Measurements from ENCODE around the gene PRLR. TPM values are rescaled to one million over a fixed set of nuclear protein-coding genes. Genes with fewer than 3 reads are reported as not detected.

The PRLR gene
- total RNA-seq, 1 donor from 2014 or later = 0.21 TPM

- no peak for TF ChIP-seq CTCF (IDR thresholded peaks at IDR 0.05; ENCODE audit: unreplicated experiment)
- no peaks in the 10 kb centered on the region for H3K4me1 Mint-ChIP-seq (ENCODE audit: unreplicated experiment)
- H3K4me3 Mint-ChIP-seq (ENCODE audit: unreplicated experiment) = no peak overlapping the region
- no peaks in the 10 kb centered on the region for H3K9me3 Mint-ChIP-seq (ENCODE audit: unreplicated experiment)
- H3K36me3 Mint-ChIP-seq (ENCODE audit: low read depth, unreplicated experiment) = no peaks in the 10 kb centered on the region
- H3K27ac Mint-ChIP-seq (ENCODE audit: unreplicated experiment) = no peak overlapping the region
- peaks cover 4% of the 10 kb centered on the region for H3K27me3 Mint-ChIP-seq (ENCODE audit: unreplicated experiment)
- DNase-seq (ENCODE audit: low spot score) = no peak
Measured at GRCh38 chr5:35046774-35047173, 183.5 kb downstream of the PRLR start.

DNA sequence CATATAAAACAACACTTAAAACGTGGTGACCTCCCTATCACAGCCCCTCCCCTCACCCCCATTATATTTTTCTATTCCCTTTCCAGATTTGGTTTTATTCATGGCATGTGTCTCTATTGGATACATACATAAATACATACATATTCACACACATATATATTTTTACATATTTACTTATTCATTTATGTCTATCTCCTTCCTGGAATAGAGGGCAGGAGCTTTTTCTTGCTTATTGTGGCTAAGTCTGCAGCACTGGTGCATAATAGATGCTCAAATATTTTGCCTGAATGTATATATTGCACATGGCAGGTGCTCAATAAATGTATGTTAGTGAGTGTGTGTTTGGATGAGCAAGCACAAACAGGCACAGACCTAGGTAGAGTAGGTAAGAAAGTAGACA, 185.0 kb downstream of the PRLR start:
- Mint-ChIP-seq H3K36me3 (ENCODE audit: low read depth, unreplicated experiment) (no peaks in the 10 kb centered on the region), H3K9me3 (ENCODE audit: unreplicated experiment) (no peaks in the 10 kb centered on the region), H3K4me1 (ENCODE audit: unreplicated experiment) (no peaks in the 10 kb centered on the region), H3K27ac (ENCODE audit: unreplicated experiment) (no peak overlapping the region), H3K4me3 (ENCODE audit: unreplicated experiment) (no peak overlapping the region), H3K27me3 (ENCODE audit: unreplicated experiment) (peaks cover 2% of the 10 kb centered on the region)
- DNase-seq (ENCODE audit: low spot score) = no peak
- TF ChIP-seq CTCF (IDR thresholded peaks at IDR 0.05; ENCODE audit: unreplicated experiment) = no peak

DNA sequence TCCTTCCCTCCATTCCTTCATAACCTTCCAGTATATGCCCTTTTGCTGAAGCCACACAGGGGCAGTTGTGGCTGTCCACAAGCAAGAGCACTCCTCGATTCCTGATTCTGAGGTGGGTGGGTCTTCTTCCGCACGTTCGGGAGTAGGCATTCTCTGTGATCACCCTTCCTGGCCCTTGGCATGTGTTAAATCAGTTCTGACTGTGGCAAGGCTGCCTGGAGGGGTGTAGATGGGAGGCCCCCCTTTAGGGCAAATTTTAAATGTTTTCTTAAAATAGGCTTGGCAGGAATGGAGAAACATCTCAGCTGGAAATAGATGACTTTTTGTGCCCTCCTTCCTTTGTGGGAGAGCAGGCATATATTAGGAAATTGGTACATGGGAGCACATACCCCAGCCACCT, 185.6 kb downstream of the PRLR start:
- Mint-ChIP-seq H3K9me3 (ENCODE audit: unreplicated experiment) (no peaks in the 10 kb centered on the region), H3K36me3 (ENCODE audit: low read depth, unreplicated experiment) (no peaks in the 10 kb centered on the region), H3K4me3 (ENCODE audit: unreplicated experiment) (no peak overlapping the region), H3K4me1 (ENCODE audit: unreplicated experiment) (no peaks in the 10 kb centered on the region), H3K27ac (ENCODE audit: unreplicated experiment) (no peak overlapping the region), H3K27me3 (ENCODE audit: unreplicated experiment) (peaks cover 2% of the 10 kb centered on the region)
- no peak for DNase-seq (ENCODE audit: low spot score)
- TF ChIP-seq CTCF (IDR thresholded peaks at IDR 0.05; ENCODE audit: unreplicated experiment) = no peak

- Mint-ChIP-seq H3K4me3 (ENCODE audit: unreplicated experiment) (no peak overlapping the region), H3K9me3 (ENCODE audit: unreplicated experiment) (no peaks in the 10 kb centered on the region), H3K27me3 (ENCODE audit: unreplicated experiment) (peaks cover 3% of the 10 kb centered on the region), H3K4me1 (ENCODE audit: unreplicated experiment) (no peaks in the 10 kb centered on the region), H3K36me3 (ENCODE audit: low read depth, unreplicated experiment) (no peaks in the 10 kb centered on the region), H3K27ac (ENCODE audit: unreplicated experiment) (no peak overlapping the region)
- no peak for DNase-seq (ENCODE audit: low spot score)
- no peak for TF ChIP-seq CTCF (IDR thresholded peaks at IDR 0.05; ENCODE audit: unreplicated experiment)
Measured at GRCh38 chr5:35042781-35043180, 187.5 kb downstream of the PRLR start.

GRCh38 chr5:35041261-35041660, 189.0 kb downstream of the PRLR start:
- Mint-ChIP-seq H3K27ac (ENCODE audit: unreplicated experiment) (no peak overlapping the region), H3K4me1 (ENCODE audit: unreplicated experiment) (no peaks in the 10 kb centered on the region), H3K36me3 (ENCODE audit: low read depth, unreplicated experiment) (no peaks in the 10 kb centered on the region), H3K9me3 (ENCODE audit: unreplicated experiment) (no peaks in the 10 kb centered on the region), H3K4me3 (ENCODE audit: unreplicated experiment) (no peak overlapping the region), H3K27me3 (ENCODE audit: unreplicated experiment) (peaks cover 3% of the 10 kb centered on the region)
- TF ChIP-seq CTCF (IDR thresholded peaks at IDR 0.05; ENCODE audit: unreplicated experiment) = no peak
- DNase-seq (ENCODE audit: low spot score) = no peak
